ENCODE results near the gene RAD23A. TPM values are rescaled to one million over a fixed set of nuclear protein-coding genes. Genes with fewer than 3 reads are reported as not detected.
"Not testable (repeated sequence)": the region's sequence is repeated elsewhere in the genome, so short reads cannot be mapped to it uniquely, and the experiment has no call there.

Gene RAD23A
- total RNA-seq, 1 donor from 2014 or later = 77.8 TPM

- not testable (repeated sequence) for DNase-seq
Measured at GRCh38 chr19:12955575-12955974, 9.9 kb downstream of the RAD23A start.

- no peak for DNase-seq
Measured at GRCh38 chr19:12955996-12956395, 10.3 kb downstream of the RAD23A start.

DNA sequence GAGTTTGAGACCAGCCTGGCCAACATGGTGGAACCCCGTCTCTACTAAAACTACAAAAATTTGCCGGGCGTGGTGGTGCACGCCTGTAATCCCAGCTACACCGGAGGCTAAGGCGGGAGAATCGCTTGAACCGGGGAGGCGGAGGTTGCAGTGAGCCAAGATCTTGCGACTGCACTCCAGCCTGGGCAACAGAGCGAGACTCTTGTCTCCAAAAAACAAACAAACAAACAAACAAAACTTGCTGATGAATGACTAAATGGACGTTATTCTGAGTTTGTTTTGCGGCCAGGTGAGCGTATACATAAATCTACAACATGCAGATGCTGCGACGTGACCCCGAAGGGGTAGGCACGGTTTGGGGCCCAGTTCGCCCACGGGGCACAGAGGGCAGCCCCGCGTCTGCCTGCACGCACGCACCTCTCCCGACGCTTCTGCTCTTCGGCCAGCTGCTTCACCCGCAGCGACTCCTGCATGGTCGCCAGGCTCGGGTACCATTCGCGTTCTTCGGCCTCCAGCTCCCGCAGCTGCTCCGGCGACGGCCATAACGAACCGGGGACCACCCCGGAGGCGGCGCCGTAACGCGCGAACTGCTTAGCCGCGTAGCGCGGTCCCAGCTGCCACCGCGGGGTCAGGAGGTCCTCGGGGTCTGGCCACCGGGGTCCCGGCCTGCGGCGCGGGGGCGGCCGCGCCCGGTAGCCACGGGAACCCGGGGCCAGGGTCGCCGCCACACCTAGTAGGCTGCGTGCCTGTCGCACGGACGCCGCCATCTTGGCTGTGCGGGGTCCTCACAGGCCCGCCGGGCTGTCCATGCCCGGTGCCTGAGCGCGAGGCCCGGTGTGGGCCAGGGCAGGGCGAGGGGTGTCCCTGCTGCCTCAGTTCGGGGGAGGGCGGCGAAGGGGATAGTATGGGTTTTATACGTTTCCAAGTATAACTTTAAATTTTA lies 11.1 kb downstream of the RAD23A start, which contains the start of gene GADD45GIP1:
GADD45GIP1 (minus strand) TSS at position 778 of the 943 bp plus-strand sequence; CDS start at position 767, 11 bp downstream.
- DNase-seq = peak; percentile 86

- DNase-seq = not testable (repeated sequence)
Measured at GRCh38 chr19:12957389-12957952, 11.8 kb downstream of the RAD23A start.

GRCh38 chr19:12959481-12959880 lies 13.8 kb downstream of the RAD23A start:
- DNase-seq = no peak

- peak; percentile 82 for DNase-seq
Measured at GRCh38 chr19:12965017-12965811, 19.6 kb downstream of the RAD23A start.

DNA sequence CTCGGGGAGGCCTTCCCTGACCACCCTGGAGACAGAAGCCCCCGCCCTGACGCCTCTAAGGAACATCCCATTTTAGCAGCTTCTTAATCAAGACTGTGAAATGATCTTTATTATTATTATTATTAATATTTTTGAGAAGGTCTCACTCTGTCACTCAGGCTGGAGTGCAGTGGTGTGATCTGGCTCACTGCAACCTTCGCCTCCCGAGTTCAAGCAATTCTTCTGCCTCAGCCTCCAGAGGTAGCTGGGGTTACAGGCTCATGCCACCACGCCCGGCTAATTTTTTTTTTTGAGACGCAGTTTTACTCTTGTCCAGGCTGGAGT lies 20.1 kb downstream of the RAD23A start:
- no peak for DNase-seq

- no peak for DNase-seq
Measured at GRCh38 chr19:12967907-12968306, 22.2 kb downstream of the RAD23A start.

GRCh38 chr19:12969292-12969988 lies 23.8 kb downstream of the RAD23A start, which contains the start of gene DAND5:
DAND5 (plus strand) TSS chr19:12969576; CDS start chr19:12969661, 85 bp downstream.
- DNase-seq = no peak

GRCh38 chr19:12970070-12970820 lies 24.6 kb downstream of the RAD23A start:
- no peak for DNase-seq

DNA sequence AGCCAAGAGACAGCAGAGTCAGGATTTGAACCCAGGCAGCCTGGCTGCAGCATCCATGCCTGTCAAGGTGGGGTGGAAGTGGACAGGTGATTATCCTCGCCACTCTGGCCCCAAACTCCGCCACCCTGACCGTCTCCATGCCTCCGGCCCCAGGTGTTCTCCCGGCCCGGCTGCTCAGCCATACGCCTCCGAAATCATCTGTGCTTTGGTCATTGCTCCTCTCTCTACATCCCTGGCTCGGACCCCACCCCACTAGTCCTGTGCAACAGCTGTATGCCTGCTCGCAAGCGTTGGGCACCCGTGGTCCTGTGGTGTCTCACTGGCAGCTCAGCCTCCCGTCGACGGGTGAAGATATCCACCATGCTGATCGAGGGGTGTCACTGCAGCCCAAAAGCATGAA lies 27.6 kb downstream of the RAD23A start:
- DNase-seq = no peak

DNA sequence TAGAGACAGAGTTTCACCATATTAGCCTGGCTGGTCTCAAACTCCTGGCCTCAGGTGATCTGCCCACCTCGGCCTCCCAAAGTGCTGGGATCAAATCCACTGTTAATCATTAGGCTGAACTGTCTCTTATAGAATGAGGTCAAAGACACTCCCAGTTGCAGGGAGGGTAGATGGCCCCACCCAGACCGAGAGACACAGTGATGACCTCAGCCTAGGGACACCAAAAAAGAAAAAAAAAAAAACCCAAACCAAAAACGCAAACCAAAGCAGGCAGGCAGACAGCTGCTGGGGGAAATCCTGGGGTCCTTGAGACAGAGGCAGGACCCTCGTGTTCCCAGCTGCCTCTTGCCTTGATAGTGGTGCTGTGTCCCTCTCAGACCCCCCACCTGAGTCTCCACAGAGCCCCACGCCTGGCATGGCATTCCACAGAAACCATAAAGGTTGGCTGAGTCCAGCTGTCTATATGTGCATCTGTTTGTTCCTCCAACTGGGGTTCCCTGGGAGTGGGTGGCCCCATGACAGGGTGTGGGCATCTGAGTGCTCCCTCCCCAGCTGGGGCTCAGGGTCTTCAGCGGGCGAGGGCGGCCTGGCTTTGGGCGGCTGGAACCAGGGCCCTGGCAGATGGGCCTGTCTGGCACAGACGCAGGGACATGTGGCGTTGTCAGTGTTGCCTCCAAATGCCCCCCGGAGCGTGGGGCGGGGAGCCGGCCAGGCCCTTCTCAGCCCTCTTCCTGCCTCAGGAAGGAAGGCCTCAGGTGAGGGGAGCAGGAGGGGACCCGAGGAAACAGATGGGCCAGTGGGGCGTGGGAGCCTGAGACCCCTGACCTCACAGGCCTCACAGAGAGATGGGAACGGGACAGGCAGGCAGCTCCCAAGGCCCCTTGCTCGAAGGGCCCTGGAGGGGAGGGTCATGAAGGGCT lies 28.9 kb downstream of the RAD23A start:
- DNase-seq = peak; percentile 67

- DNase-seq = no peak
Measured at GRCh38 chr19:12975221-12975741, 29.6 kb downstream of the RAD23A start.

- not testable (repeated sequence) for DNase-seq
Measured at GRCh38 chr19:12976109-12976508, 30.4 kb downstream of the RAD23A start.

DNA sequence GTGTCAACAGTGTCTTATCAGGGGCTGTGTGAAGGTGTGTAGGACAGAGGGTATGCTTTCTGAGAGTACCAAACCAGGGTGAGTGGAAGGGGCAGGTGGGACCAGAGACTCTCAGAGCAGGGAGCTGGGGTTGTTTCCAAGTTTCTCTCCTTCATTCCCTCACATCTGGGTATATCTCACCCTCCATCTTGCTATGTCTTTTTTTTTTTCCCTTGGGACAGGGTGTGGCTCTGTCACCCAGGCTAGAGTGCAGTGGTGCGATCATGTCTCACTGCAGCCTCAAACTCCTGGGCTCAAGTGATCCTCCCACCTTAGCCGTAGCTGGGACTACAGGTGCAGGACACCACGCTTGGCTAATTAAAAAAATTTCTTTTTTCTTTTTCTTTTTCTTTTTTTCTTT lies 34.3 kb downstream of the RAD23A start:
- DNase-seq = no peak

- DNase-seq = no peak
Measured at GRCh38 chr19:12982648-12983047, 37.0 kb downstream of the RAD23A start.

- no peak for DNase-seq
Measured at GRCh38 chr19:12983091-12983490, 37.4 kb downstream of the RAD23A start.

DNA sequence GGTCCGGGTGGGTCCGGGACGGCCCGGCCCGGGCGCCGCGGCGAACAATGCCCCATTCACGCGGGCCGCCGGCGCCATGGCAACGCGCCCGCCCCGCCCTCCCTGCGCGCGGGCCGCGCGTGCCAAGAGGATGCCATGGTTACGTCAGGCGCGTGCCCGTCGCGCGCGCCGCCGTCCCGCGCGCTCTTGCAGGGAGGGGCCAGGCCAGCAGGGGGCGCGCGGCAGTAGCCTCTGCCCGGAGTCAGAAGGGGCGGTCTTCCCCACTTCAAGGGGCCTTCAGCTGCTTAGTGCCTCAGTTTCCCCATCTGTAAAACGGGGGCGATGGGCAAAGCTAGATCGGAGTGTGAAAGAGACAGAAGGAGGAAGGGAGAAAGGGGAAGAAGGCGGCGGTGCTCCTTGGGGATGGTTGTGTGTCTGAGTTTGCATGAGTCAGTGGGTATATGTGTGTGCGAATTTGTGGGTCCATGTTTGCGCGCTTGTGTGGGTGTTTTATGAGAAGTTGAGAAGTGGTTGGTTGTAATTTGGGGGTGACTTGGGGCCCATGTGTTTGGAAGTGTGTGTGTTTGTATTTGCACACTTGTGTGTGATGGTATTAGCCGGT lies 38.0 kb downstream of the RAD23A start:
- peak; percentile 87 for DNase-seq

DNA sequence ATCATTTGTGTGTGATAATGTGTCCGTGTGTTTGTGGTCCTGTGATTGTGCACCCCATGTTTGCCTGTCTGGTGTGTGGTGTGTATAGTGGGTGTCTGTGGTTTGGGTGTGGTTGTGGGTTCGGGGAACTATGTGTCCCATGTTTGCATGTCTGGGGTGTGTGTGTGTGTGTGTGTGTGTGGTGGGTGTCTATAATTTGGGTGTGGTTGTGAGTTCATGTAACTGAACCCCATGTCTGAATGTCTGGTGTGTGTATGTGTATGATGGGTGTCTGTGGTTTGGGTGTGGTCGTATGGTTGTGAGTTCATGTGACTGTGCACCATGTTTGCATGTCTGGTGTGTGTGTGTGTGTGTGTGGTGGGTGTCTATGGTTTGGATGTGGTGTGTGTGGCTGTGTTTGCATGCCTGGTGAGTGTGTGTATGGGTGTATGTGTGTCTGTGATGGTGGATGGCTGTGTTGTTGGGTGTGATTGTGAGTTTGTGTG lies 38.5 kb downstream of the RAD23A start:
- no peak for DNase-seq
